OCI-LY1 (cell line): ENCODE data around the gene SOX5.

Experiments
- H2AFZ ChIP-seq: fragments of 200-600 bp; sonication (generic), shearing (Covaris generic); 2 replicates; pipeline ENCODE4 v1.6.0; 2014; ENCODE audit warnings: antibody characterized with exemption, mild to moderate bottlenecking, low read length
- H3F3A ChIP-seq: fragments of 200-600 bp; sonication (generic), shearing (Covaris generic); 2 replicates; pipeline ENCODE4 v1.6.0; 2014; ENCODE audit warnings: mild to moderate bottlenecking, antibody characterized with exemption, low read length, moderate library complexity; ENCODE audit not compliant: insufficient read depth
- H3K27ac ChIP-seq: fragments of 200-600 bp; sonication (generic); 2 replicates; pipeline ENCODE4 v1.5.1; 2014; ENCODE audit warnings: low read length, mixed run types, mild to moderate bottlenecking, low read depth; ENCODE audit not compliant: poor library complexity, severe bottlenecking
- H3K27me3 ChIP-seq: fragments of 200-600 bp; sonication (generic); 2 replicates; pipeline ENCODE4 v1.6.0; 2014; ENCODE audit warnings: antibody characterized with exemption, mild to moderate bottlenecking, low read length, moderate library complexity; ENCODE audit not compliant: insufficient read depth
- H3K36me3 ChIP-seq: fragments of 200-600 bp; sonication (generic); 2 replicates; pipeline ENCODE4 v1.6.1; 2014; ENCODE audit warnings: mild to moderate bottlenecking, antibody characterized with exemption, low read length, moderate library complexity, mixed read lengths; ENCODE audit not compliant: insufficient read depth
- H3K4me1 ChIP-seq: fragments of 200-600 bp; sonication (generic); 2 replicates; pipeline ENCODE4 v1.5.1; 2014; ENCODE audit warnings: mild to moderate bottlenecking, low read length, moderate library complexity; ENCODE audit not compliant: insufficient read depth, severe bottlenecking
- H3K4me2 ChIP-seq: fragments of 200-600 bp; sonication (generic), shearing (Covaris generic); 2 replicates; pipeline ENCODE4 v1.6.1; 2014; ENCODE audit warnings: low read length
- H3K4me3 ChIP-seq: fragments of 200-600 bp; sonication (generic); 2 replicates; pipeline ENCODE4 v1.5.1; 2014; ENCODE audit warnings: low read length, low read depth, mild to moderate bottlenecking, mixed read lengths; ENCODE audit not compliant: poor library complexity, severe bottlenecking
- H3K79me2 ChIP-seq: fragments of 200-600 bp; shearing (Covaris generic); 2 replicates; pipeline ENCODE4 v1.6.1; 2016; ENCODE audit warnings: mixed run types, low read length, mixed read lengths; ENCODE audit not compliant: insufficient read depth
- H3K9ac ChIP-seq: fragments of 200-600 bp; sonication (generic), shearing (Covaris generic); 2 replicates; pipeline ENCODE4 v1.6.1; 2014; ENCODE audit warnings: mild to moderate bottlenecking, low read length, mixed read lengths
- H3K9me2 ChIP-seq: fragments of 200-600 bp; sonication (generic), shearing (Covaris generic); 2 replicates; pipeline ENCODE4 v1.6.1; 2014; ENCODE audit warnings: low read depth, mild to moderate bottlenecking, low read length, mixed read lengths
- H3K9me3 ChIP-seq: fragments of 200-600 bp; shearing (Covaris generic); 2 replicates; pipeline ENCODE4 v1.6.1; 2014; ENCODE audit warnings: low read length, mixed read lengths
- H4K20me1 ChIP-seq: fragments of 200-600 bp; sonication (generic), shearing (Covaris generic); 2 replicates; pipeline ENCODE4 v1.6.0; 2016; ENCODE audit warnings: mild to moderate bottlenecking, low read length; ENCODE audit not compliant: insufficient read depth
- EZH2 ChIP-seq: fragments of 200-600 bp; sonication (generic), shearing (Covaris generic); IDR thresholded peaks from 2 replicates; pipeline ENCODE4 v1.8.0; 2017; ENCODE audit warnings: borderline replicate concordance, mixed run types, mild to moderate bottlenecking, antibody characterized with exemption, low read length, moderate library complexity, mixed read lengths
- TF ChIP-seq, protein P1 (sequence below): fragments of 200-600 bp; sonication (generic), shearing (Covaris generic); IDR thresholded peaks from 2 replicates; pipeline ENCODE4 v1.5.1; 2017; ENCODE audit warnings: mild to moderate bottlenecking, antibody characterized with exemption, low read length, moderate library complexity, mixed read lengths

Gene SOX5

GRCh38 chr12:23655884-23656283, 293.6 kb downstream of the SOX5 start:
- TF ChIP-seq, protein P1, sequence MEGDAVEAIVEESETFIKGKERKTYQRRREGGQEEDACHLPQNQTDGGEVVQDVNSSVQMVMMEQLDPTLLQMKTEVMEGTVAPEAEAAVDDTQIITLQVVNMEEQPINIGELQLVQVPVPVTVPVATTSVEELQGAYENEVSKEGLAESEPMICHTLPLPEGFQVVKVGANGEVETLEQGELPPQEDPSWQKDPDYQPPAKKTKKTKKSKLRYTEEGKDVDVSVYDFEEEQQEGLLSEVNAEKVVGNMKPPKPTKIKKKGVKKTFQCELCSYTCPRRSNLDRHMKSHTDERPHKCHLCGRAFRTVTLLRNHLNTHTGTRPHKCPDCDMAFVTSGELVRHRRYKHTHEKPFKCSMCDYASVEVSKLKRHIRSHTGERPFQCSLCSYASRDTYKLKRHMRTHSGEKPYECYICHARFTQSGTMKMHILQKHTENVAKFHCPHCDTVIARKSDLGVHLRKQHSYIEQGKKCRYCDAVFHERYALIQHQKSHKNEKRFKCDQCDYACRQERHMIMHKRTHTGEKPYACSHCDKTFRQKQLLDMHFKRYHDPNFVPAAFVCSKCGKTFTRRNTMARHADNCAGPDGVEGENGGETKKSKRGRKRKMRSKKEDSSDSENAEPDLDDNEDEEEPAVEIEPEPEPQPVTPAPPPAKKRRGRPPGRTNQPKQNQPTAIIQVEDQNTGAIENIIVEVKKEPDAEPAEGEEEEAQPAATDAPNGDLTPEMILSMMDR, result no peak
- no peak for TF ChIP-seq EZH2
- Histone ChIP-seq H3K4me2 (no peak overlapping the region), H3K9me3 (no peaks in the 10 kb centered on the region), H3K9ac (no peak overlapping the region), H3K4me3 (no peak overlapping the region), H3K79me2 (no peaks in the 10 kb centered on the region), H3F3A (no peaks in the 10 kb centered on the region), H3K27ac (no peak overlapping the region), H3K4me1 (no peaks in the 10 kb centered on the region), H3K36me3 (no peaks in the 10 kb centered on the region), H4K20me1 (no peaks in the 10 kb centered on the region), H3K27me3 (no peaks in the 10 kb centered on the region), H3K9me2 (no peaks in the 10 kb centered on the region), H2AFZ (no peak overlapping the region)

GRCh38 chr12:23655112-23655511, 294.4 kb downstream of the SOX5 start:
- no peak for TF ChIP-seq EZH2
- TF ChIP-seq, protein P1, result no peak
- Histone ChIP-seq H4K20me1 (no peaks in the 10 kb centered on the region), H3K27ac (no peak overlapping the region)

GRCh38 chr12:23648546-23648945, 300.9 kb downstream of the SOX5 start:
- H4K20me1 ChIP-seq, result no peaks in the 10 kb centered on the region
- no peak overlapping the region for H3K4me3 ChIP-seq
- H2AFZ ChIP-seq, result no peak overlapping the region
- TF ChIP-seq EZH2, result no peak
- TF ChIP-seq, protein P1, result no peak
- no peaks in the 10 kb centered on the region for H3K27me3 ChIP-seq
- H3K36me3 ChIP-seq, result no peaks in the 10 kb centered on the region
- no peak overlapping the region for H3K9ac ChIP-seq
- H3F3A ChIP-seq, result no peaks in the 10 kb centered on the region
- H3K9me2 ChIP-seq, result no peaks in the 10 kb centered on the region
- H3K27ac ChIP-seq, result no peak overlapping the region
- no peaks in the 10 kb centered on the region for H3K79me2 ChIP-seq
- no peak overlapping the region for H3K4me2 ChIP-seq
- H3K4me1 ChIP-seq, result no peaks in the 10 kb centered on the region
- no peaks in the 10 kb centered on the region for H3K9me3 ChIP-seq

More at GRCh38 chr12:23655112-23655511, 294.4 kb downstream of the SOX5 start:
- Histone ChIP-seq H3K79me2 (no peaks in the 10 kb centered on the region), H3K9ac (no peak overlapping the region), H3K36me3 (no peaks in the 10 kb centered on the region), H3K9me3 (no peaks in the 10 kb centered on the region), H3K4me3 (no peak overlapping the region), H3K4me1 (no peaks in the 10 kb centered on the region), H3F3A (no peaks in the 10 kb centered on the region), H3K27me3 (no peaks in the 10 kb centered on the region), H2AFZ (no peak overlapping the region), H3K9me2 (no peaks in the 10 kb centered on the region), H3K4me2 (no peak overlapping the region)
